ENCODE measurements around the gene FAM83E. TPM values are rescaled to one million over a fixed set of nuclear protein-coding genes. Genes with fewer than 3 reads are reported as not detected.

Gene FAM83E
- total RNA-seq, 1 donor from 2014 or later, result not detected

DNA sequence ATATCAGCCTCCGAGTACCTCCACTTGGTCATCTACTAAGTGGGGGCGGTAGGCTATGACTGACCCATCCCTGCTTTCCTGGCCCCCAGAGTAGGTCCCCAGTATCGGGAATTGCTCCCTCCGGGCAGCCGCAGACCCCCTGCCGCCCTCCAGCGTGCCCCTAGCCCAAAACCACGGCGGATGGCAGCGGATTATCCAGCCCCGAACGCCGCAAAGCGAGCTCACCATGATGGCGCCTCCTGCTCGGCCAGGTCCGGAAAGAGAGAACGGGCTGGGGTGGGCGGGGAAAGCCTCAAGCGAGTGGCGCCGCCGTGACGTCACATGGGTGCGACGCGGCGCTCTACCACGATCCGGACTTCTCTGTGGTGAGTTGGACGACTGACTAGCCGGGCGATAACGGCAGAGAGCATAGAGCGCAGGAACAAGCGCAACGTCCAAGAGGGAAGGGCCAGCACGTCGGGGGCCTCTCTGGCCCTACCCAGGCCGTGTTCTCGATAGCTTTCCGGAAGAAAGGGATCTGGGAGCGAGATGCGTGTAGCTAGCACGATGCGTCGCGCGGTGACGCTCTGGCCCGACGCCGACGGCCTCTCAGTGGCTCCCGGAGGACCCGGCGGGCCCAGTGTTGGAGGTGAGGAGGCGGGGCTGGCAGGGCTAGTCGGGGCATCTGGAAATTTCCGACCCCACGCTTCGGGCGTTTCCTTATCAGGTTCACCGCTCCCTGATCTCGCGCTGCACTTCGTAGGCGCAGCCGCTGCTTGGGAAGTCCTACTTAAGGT is 4.2 kb upstream of the FAM83E start, which contains the start of the genes RPL18 and SPHK2:
TSS of gene RPL18 (minus strand) at position 263 of the 776 bp plus-strand sequence. CDS start at position 228, 35 bp downstream.
TSS of gene SPHK2 (plus strand) at position 591 of the 776 bp plus-strand sequence. CDS start 1,009 bp downstream, outside the sequence.
- H3K27ac ChIP-seq, result peak within 1 kb of the TSS; percentile 86 to 87
- intact Hi-C loops (cut with DNase I), result loop anchor here (1.0 to 2.0 kb wide), 5 partner anchors 16 to 174 kb away; partner anchors contain the start of genes CYTH2 and GRWD1
- DNase-seq (ENCODE audit: low spot score in 2 of 2), result peak; percentile 94 to 99
- no peaks in the 10 kb centered on the region for H3K9me3 ChIP-seq
- peaks cover 16 to 27% of the 10 kb centered on the region in 2 donors for H3K4me1 ChIP-seq
- H3K36me3 ChIP-seq, result peaks cover 18 to 29% of the 10 kb centered on the region in 2 donors
- TF ChIP-seq CTCF (IDR thresholded peaks at IDR 0.05), result no peak
- H3K27me3 ChIP-seq, result no peaks in the 10 kb centered on the region
- peak within 1 kb of the TSS; percentile 68 to 95 for H3K4me3 ChIP-seq

- no peaks in the 10 kb centered on the region for H3K27me3 ChIP-seq
- intact Hi-C loops (cut with DNase I), result loop anchor here (2.0 kb wide), 1 partner anchor 30 kb away; no protein-coding TSS in a partner anchor
- TF ChIP-seq CTCF (IDR thresholded peaks at IDR 0.05), result no peak
- H3K4me1 ChIP-seq, result peaks cover 12 to 23% of the 10 kb centered on the region in 2 donors
- H3K36me3 ChIP-seq, result peaks cover 18 to 29% of the 10 kb centered on the region in 2 donors
- peak overlapping the region; percentile 74 to 87 for H3K27ac ChIP-seq
- H3K9me3 ChIP-seq, result no peaks in the 10 kb centered on the region
- no peak for DNase-seq (ENCODE audit: low spot score in 2 of 2)
- peak overlapping the region; percentile 68 to 95 for H3K4me3 ChIP-seq
Observed at GRCh38 chr19:48618278-48618915, 3.5 kb upstream of the FAM83E start.

- H3K27me3 ChIP-seq, result no peaks in the 10 kb centered on the region
- intact Hi-C loops (cut with DNase I), result no loop called here
- peak overlapping the region in 1 of 2 donors; percentile 74 for H3K27ac ChIP-seq
- no peaks in the 10 kb centered on the region for H3K9me3 ChIP-seq
- TF ChIP-seq CTCF (IDR thresholded peaks at IDR 0.05), result no peak
- H3K4me3 ChIP-seq, result peak overlapping the region; percentile 68 to 95
- no peak for DNase-seq (ENCODE audit: low spot score in 2 of 2)
- peaks cover 18 to 29% of the 10 kb centered on the region in 2 donors for H3K36me3 ChIP-seq
- H3K4me1 ChIP-seq, result peaks cover 10 to 19% of the 10 kb centered on the region in 2 donors
Observed at GRCh38 chr19:48617146-48617937, 2.5 kb upstream of the FAM83E start.

DNA sequence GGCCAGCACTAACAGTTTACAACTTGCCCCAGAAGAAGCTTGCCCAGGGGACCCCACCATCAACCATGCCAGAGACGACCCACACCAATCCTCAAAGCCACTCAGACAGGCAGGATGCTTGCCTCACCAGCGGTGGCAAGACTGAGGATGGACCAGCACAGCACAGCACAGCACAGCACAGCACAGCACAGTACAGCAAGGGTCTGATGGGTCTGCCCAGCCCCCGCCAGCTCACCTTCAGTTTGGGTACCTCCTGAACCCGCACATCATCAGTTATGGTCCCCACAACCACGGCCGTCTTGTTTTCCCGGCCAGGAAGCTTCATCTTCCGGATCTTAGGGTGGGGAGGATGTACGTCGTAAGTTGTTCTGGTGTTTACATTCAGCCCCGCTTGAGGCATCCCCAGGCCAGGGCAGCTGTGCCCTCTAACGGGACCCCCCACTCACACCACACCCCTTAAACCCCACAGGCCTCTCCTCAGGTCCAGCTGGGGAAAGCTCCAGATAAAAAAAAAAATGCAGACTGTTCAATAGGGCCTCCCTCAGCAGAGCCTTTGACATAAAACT is 1.7 kb upstream of the FAM83E start:
- no peaks in the 10 kb centered on the region for H3K27me3 ChIP-seq
- H3K9me3 ChIP-seq, result no peaks in the 10 kb centered on the region
- DNase-seq (ENCODE audit: low spot score in 2 of 2), result no peak
- no peak overlapping the region for H3K4me3 ChIP-seq
- intact Hi-C loops (cut with DNase I), result no loop called here
- H3K4me1 ChIP-seq, result peaks cover 10 to 19% of the 10 kb centered on the region in 2 donors
- no peak overlapping the region for H3K27ac ChIP-seq
- H3K36me3 ChIP-seq, result peaks cover 18 to 29% of the 10 kb centered on the region in 2 donors
- TF ChIP-seq CTCF (IDR thresholded peaks at IDR 0.05), result no peak

GRCh38 chr19:48616041-48616436 is 1.2 kb upstream of the FAM83E start:
- intact Hi-C loops (cut with DNase I), result no loop called here
- Histone ChIP-seq H3K36me3 (peaks cover 18 to 29% of the 10 kb centered on the region in 2 donors), H3K27me3 (no peaks in the 10 kb centered on the region), H3K4me1 (peaks cover 10 to 19% of the 10 kb centered on the region in 2 donors), H3K4me3 (no peak overlapping the region), H3K9me3 (no peaks in the 10 kb centered on the region), H3K27ac (no peak overlapping the region)
- no peak for DNase-seq (ENCODE audit: low spot score in 2 of 2)
- no peak for TF ChIP-seq CTCF (IDR thresholded peaks at IDR 0.05)

Measured in ascending aorta (tissue), 2 donors.